Raji (cell line): ENCODE results near the gene TMUB1.

ENCODE experiments used
- POLR2A ChIP-seq: IDR thresholded peaks from 2 replicates; pipeline ENCODE4 v1.6.1; 2011; ENCODE audit warnings: low read depth, low read length, control low read depth; ENCODE audit not compliant: insufficient read depth

The TMUB1 gene

DNA sequence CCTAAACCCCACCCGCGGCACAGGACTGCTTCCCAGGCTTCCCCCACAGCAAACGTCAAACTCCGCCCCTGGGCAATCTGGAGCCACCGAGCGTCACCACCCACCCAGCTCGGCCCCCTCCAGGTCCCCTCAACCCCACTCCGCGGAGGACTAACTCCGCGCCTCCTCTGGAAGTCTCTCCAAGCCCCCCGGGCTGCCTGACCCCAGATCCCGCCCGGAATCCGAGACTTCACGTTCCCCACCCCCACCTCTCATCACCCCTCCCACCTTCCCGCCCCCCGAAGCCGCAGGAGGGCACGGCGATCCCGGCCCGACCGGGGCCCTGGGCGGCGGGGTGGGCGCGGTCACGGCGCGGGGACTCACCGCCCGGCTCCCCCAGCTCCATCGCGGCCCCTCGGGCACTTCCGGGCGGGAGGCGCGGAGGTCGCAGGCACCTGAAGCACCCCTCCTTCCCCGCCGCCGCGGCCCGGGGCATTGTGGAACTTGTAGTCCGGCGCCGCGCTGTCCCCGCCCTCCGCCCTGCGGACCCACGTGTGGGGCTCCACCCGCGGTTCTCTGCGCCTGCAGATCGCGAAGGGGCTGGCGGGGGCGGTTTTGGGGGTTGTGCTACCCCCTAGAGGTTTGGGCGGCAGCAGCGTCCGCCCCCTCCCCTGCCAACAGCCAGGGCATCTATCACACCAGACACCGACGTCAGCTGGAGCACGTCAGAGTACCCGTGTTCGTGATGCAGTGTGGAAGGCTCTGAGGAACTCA is at the start of gene TMUB1:
Gene TMUB1, minus strand, starts transcription at position 423 of the 753 bp plus-strand sequence. CDS start 930 bp downstream, outside the sequence.
- TF ChIP-seq POLR2A, result peak; percentile 61; the same call in 1 of the 2 replicates

- no peak for TF ChIP-seq POLR2A
These were observed 49.3 kb upstream of the TMUB1 start for GRCh38 chr7:151132461-151133205.

DNA sequence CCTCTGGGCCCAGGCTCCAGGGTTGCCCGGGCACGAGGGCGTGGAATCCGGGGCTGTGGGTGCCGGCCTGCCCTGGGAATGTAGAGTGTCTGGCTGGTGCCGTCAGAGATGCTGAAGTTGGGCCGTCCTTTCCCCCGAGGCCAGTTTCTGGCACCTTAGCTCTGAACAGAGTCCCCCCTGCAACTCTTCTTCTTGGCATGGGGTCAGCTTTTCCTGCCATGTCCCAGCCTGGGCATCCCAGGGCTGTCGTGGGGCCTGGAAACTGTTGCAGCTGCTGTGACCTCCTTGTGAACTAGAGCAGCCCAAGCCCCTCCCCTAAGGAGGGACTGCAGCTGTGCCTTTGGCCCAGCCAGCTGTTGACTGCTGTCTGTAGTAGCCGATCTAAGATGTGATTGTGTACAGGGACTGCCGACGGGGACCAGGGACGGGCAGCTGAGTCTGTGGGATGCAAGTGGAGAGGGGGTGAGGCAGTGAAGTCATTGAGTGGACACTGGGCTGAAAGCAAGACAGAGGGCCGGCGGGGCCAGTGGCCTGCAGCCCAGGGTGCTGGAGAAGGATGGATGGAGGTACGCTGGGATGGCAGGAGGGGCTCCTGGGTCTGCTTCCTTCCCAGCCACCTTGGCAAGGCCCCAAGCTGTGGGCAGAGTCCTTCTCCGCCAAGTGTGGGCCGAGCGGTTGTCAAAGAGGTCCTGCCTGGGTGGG is 48.5 kb upstream of the TMUB1 start:
- no peak for TF ChIP-seq POLR2A

GRCh38 chr7:151131224-151131591 is 47.9 kb upstream of the TMUB1 start:
- no peak for TF ChIP-seq POLR2A

DNA sequence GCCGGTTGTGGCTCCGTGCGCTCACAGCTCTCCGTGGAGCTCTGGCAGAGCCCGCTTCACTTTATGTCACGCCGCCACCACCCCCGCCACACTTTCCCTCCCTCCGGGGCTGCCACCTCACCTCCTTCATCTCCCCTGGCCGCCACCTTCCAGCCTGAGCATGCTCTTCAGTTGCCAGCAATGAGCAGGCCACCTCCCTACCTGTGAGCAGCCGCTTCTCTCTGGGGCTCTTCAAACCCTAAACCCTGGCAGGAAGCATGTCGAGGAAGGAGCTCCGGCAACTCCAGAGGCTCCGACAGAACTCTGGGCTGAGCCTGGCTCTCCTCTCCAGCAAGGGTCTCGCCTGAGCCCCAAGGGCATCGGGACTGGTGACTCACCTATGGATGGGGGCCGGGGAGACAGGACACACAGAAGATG is 47.5 kb upstream of the TMUB1 start:
- no peak for TF ChIP-seq POLR2A

DNA sequence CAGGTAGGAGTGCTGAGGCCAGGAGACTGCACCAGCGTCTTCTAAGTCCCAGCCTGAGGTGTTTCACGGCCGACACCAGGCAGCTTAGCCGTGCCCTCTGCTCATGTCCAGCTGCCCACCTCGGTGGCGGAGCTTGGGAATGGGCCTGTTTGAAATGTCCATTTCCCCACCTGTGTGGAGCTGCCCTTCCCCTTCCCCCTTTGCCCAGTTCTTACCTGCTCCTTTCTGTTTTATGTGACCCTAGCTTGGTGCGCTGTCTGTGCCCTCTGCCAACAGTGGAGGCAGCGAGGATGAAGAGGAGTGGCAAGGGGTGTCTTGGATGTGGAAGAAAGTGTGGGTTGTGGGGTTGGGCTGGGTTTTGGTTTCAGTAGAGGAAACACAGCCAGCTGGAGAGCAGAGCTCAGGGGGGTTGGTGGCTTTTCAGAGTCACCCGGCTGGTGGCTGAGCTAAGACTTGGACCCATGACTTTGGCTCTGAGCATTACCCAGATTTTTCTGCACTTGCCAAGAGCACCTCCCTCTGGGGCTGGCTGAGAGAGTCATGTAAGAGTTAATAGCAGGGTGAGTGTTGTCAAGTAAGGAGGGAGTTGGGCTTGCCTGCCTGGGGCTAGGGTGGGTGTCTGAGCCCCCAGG is 46.8 kb upstream of the TMUB1 start:
- TF ChIP-seq POLR2A, result no peak

- no peak for TF ChIP-seq POLR2A
These were observed 46.0 kb upstream of the TMUB1 start for GRCh38 chr7:151129117-151129959.

DNA sequence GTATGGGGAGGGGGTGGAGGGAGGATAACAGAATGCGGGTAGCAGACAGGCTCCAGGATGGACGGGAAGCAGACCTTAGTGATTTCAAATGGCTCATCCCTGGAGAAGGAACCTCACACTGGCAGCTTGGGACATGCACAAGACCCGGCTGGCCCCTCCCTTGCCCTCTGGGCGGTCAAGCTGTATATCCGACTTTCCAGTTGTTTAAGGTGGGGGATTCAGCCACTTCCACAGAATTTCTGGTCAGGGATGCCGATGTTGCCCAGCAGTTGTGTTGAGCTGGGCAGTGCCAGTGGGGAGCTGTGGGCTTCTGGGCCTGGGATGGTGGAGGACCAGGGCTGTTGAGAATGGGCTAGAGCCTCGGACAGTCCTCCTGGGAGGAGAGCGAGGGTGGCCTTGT is 45.4 kb upstream of the TMUB1 start:
- no peak for TF ChIP-seq POLR2A

GRCh38 chr7:151128144-151128543 is 44.9 kb upstream of the TMUB1 start:
- no peak for TF ChIP-seq POLR2A

GRCh38 chr7:151126491-151127137 is 43.3 kb upstream of the TMUB1 start:
- no peak for TF ChIP-seq POLR2A

DNA sequence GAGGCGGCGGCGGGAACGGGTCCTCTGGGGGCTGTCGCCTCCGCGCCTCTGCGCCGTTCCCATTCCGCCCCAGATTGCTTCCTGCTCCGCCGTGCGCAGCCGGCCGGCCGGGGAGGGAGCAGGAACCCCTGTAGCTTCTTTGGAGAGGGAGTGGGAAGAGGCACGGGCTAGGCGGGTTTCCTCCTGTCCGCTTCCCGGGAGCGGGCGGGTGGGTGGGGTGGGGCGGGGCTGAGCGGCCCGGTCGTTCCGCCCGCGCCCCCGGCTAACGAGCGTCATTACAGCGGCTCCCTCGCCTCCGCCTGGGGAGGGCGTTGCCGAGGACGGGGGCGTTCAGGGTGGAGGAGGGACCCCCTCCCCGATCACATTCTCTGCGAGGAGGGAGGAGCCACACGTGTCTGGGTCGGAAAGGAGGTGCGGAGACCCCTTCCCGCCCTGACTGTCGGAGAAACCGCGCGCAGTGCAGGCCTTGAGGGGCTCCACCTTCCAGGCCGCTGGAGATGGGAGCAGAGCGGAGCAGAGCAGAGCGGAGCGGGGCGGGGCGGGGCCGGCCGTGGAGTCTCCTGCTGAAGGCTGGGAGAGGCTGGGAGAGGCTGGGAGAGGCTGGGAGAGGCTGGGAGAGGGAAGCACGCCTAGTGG is 42.7 kb upstream of the TMUB1 start:
- no peak for TF ChIP-seq POLR2A

- no peak for TF ChIP-seq POLR2A
These were observed 42.2 kb upstream of the TMUB1 start for GRCh38 chr7:151125470-151125845.

GRCh38 chr7:151124899-151125399 is 41.7 kb upstream of the TMUB1 start:
- TF ChIP-seq POLR2A, result no peak
